Activated CD8-positive, alpha-beta memory T cell treated with anti-CD3 and anti-CD28 coated beads, Interleukin-2, amount 50 U/mL, for 48 hours (primary cell): ENCODE results near the gene ADCY4.
A peak's percentile ranks its signal among the peaks of the same experiment; 100 is the strongest.

Source experiments
- DNase-seq: peaks from one replicate; pipeline ENCODE4 v3.0.0-alpha.2; 2020

Gene ADCY4

DNA sequence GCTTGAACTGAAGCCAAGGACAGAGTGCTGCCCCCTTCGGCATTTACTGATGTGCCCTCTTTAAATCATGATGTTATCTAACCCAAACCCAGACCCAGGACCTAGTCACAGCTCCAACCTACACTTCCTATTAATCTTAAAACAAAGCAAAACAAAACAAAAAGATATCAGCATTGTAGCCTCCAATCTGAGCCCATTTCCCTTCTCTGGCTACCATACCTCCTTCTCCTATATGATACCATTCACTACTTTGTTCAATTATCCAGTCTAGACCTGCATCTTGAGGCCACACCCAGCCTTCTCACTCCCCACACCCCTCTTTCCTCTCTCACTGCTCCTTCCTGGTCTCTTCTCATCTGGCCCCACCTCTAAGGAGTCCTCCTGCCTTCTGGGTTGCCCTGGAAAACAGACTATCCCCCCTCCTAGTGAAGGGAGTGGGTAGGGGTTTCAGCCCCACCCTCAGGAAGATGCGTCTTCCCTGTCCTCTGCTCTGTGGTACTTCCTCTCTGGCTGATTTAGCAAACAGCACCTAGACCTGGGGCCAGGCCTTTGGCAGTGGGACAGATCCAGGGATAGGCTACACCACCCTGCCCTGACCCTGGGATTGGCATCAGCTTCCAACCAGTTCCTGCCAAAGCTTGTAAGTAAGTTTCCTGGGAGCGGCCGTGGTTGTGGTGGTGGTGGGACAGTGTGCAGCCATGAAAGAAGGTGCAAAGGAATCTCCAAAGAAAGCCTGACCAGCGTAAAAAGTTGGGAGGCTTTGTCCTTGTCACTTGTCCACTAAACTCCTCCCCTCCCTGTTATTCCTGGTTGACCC, 20.3 kb downstream of the ADCY4 start:
- no peak for DNase-seq

DNA sequence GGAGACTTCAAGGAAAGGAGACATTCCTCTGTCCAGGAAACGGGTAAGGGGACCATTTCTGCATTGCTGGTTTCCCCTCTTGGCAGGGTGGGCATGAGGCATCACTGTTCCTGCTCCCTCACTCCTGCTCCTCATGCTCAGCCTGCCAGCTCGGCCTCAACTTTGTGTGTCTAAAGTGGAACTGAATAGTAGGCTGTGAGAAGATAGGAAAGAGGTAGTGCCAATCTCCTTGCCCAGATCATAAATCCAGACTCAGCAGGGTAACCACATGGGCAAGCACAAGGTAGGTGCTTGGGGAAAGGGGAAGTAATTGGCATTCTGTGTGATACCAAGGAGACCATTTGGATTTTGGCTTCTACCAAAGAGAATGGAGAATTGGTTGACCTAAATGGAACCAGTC, 21.0 kb downstream of the ADCY4 start:
- DNase-seq, result no peak

DNA sequence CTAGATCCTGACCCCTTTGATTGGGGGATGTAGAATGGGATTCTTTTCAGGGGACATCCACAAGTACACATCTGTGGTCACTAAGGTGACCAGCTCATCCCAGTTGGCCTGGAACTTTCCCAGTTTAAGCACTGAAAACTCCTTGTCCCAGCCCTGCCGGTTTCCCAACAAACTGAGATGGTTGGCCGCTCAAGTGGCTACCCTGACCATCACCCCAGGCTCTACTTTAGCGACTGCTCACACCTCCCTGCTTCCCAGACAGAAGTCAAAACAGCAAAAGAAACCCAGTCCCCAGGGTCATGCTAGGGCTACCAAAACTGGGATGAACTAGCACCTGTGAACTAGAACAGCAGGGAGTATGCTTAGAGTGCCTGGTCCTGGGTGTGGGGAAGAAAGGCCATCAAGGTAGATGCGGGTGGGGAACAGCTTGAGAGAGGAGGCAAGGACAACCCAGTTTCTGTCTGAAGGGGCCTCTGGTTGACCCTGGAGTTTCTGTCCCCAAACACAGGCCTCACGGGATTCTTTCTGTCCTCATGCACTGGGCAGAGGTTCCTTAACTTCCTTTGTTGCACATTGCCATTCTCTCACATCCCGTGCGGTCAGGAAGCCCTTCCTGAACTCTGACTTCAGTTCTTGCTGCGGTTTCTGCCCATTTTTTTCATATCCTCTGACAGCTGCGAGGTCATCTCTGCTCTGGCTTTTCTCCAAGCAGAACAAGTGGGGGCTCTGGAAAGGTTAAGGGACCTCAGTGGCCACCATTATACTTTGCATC, 21.9 kb downstream of the ADCY4 start:
- DNase-seq, result no peak

DNA sequence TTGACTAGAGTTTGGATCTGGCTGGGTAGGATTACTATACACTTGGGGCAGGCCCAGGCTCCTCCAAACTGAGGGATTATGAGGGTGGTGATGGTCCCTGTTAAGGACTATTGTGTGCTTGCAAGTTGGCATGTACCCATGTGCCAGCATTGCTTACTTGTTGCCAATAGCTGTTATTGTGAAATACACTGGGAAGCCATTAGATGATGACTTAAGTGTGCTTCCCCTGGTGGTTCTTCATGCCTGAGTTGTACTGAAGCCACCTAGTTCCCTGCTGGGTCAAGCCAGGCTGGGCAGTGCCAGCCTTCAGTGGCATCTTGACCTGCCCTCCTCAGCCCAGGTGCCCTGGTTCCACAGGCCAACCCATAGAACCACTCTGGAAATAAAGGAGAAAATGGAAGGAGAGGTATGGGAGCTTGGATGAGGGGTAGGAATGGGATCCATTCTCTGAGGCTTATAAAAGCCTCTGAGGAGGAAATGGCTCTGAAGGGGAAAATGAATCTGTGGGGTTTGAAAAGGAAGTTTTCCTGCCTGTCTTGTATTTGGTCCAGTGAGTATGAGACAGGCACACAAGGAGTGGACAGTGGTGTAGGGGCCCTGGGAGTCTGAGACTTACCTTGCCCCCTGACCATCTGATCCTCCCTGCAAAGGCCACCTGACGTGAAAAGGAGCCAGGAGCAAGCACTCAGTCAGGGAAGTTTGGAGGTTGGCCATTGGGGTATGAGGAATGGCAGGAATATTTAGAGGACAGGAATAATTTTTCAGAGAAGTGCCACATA, 22.8 kb downstream of the ADCY4 start:
- DNase-seq, result no peak

DNA sequence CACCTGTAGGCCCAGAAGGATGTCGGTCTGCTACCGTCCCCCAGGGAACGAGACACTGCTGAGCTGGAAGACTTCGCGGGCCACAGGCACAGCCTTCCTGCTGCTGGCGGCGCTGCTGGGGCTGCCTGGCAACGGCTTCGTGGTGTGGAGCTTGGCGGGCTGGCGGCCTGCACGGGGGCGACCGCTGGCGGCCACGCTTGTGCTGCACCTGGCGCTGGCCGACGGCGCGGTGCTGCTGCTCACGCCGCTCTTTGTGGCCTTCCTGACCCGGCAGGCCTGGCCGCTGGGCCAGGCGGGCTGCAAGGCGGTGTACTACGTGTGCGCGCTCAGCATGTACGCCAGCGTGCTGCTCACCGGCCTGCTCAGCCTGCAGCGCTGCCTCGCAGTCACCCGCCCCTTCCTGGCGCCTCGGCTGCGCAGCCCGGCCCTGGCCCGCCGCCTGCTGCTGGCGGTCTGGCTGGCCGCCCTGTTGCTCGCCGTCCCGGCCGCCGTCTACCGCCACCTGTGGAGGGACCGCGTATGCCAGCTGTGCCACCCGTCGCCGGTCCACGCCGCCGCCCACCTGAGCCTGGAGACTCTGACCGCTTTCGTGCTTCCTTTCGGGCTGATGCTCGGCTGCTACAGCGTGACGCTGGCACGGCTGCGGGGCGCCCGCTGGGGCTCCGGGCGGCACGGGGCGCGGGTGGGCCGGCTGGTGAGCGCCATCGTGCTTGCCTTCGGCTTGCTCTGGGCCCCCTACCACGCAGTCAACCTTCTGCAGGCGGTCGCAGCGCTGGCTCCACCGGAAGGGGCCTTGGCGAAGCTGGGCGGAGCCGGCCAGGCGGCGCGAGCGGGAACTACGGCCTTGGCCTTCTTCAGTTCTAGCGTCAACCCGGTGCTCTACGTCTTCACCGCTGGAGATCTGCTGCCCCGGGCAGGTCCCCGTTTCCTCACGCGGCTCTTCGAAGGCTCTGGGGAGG, 23.9 kb downstream of the ADCY4 start, which contains the start of gene LTB4R:
TSS of gene LTB4R (plus strand) at position 857 of the 959 bp plus-strand sequence. CDS start 4,150 bp downstream, outside the sequence.
- peak; percentile 81 for DNase-seq

DNA sequence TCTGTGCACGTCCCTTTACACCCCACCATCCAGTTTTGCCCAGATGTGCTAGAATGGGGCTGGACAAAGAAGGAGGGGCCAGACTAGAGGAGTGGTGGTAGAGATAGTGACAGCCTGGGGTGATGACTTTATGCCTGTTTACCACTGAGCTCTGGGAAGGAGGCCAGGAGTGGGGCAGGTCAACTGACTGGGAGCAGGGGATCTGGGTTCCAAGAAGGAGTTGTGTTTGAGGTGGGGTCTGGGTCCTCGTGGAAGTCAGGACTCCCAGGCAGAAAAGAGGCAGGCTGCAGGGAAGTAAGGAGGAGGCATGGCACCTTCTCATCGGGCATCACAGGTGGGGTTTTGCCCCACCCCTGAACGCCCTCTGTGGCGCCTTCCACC, 24.6 kb downstream of the ADCY4 start:
- no peak for DNase-seq

DNA sequence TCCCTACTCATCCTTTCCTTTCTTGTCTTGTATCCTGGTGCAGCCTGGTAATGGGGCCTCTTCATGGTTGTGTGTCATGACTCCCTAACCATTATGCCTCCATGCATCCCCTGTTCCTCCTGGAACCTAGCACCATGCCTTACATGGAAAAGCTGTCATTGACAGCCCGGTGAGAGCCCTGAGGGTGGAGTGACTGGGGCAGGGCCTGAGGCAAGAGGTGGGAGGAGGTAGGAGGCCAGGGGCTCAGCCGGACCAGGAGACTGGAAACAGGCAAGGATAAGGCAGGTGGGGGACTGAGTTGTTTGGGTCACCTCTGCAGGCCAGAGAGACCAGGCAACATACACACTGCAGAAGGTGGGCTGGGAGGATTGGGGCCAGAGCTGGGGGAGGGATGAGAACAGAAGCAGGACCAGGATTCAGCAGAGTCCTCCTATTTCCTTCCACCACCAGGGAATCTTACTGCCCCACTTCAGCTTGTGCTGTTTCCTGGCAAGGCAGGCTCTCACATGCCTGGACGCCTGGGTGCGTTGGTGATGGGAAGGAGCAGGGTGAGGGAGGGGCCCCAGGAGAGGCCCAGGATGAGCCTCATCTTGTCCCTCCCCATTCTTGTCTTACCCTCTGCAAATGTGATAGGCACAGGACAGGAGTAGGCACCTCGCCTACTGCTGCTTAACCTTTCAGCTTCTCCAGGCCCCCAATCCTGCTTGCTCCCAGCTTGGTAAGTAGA, 25.2 kb downstream of the ADCY4 start, which contains the start of gene LTB4R2:
TSS of gene LTB4R2 (plus strand) at position 603 of the 727 bp plus-strand sequence. CDS start 525 bp downstream, outside the sequence.
- no peak for DNase-seq

DNA sequence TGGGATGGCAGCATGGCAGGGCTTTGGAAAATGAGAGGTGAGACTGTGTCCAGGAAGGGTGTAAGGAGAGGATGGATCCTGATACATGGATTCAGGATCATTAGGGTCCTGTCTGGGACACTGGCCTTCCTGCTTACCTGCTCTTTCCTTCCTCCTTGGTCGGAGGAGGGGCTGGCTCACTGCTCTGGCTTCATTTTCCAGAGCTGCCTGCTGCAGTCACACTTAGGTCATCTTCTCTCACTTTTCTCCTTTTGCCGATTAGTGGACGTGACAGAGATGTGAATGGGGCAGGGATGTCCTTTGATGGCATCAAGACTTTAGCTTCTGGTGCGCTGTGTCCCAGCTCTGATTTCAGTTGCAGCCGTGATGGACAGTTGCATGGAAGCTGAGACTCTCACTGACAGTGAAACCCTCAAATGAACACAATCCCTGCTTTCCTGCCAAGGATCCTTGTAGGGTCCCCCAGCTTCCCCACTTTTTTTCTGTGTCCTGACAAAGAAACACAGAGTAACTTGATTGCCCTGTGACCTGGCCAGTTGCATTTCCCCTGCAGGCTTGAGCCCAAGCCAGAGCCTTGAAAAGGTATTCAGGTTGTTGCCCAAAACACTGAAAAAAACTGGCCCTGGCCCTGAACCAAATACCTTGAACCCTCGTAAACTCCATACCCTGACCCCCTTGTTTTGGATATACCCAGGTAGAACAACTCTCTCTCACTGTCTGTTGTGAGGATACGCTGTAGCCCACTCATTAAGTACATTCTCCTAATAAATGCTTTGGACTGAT, 26.3 kb downstream of the ADCY4 start:
- no peak for DNase-seq

DNA sequence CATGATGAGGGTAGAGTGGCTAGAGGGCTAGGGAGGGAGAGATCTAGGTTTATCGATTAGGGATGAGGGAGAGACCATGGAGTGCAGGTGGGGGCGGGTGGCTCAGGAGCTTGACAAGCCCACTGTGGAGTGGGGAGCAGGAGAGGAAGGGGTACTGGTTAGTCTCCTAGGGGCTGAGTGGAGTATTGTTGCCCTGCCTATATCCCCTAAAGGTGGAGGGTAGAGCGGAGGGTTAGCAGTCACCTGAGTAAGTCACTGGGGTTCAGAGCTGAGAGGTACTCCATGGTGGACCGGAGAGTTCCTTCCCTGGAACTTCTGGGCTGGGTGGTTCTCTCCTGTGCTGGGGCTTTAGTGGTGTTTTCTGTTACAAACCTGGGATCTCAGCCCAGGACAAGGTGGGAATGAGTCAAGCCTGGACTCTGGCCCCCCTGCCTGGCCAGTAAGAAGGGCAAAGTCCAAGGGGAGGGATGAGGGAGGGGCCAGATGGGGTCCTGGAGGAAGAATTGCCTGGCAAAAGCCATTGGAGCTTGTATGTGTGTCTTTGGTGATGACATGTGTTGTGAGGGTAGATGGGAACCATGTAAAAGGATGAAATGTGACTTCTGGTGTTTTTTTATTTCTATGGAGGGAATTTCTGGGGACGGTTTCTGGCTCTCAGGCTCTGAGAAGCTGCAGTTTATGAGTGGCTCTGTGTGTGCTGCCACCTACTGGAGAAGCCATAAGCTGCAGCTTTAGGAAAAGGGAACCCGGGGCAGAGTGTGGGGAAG, 27.1 kb downstream of the ADCY4 start, which contains the start of gene CIDEB:
TSS of gene CIDEB (minus strand) at position 403 of the 767 bp plus-strand sequence. CDS start at position 284, 119 bp downstream.
- peak; percentile 78 for DNase-seq

DNA sequence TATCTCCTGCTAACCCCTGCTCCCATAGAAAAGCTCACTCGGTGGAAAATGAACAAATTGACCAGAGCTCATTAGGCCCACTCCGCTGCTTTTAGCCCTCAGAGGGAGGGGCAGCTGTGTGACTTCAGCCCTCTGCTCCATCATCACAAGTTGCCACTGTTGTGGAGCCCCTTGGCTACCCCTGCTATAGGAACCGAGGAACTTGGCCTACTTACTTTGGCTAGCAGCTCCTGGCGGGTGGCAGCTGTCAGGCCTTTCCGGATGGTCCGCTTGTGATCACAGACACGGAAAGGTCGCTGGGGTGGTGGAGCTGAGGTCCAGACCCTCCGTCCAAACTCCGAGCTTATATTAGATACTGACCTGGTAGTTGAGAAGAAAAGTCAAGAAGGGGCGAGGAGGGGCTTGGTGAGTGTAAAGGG, 27.7 kb downstream of the ADCY4 start:
- DNase-seq, result no peak

DNA sequence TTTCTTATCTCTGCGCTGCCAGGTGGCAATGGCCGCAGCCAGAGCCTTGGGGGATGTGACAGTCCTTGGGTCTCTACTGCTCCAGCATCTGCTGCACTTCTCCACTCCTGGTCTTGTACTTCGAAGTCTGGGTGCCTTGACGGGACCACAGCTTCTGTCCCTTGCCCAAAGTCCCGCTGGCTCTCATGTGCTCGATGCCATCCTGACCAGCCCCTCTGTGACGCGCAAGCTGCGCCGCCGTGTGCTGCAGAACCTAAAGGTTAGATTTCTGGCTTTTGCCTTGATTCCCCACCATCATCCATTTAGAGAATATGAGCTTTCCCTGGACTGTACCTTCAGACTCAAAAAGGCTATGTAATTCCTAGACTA, 30.9 kb downstream of the ADCY4 start:
- DNase-seq, result no peak

DNA sequence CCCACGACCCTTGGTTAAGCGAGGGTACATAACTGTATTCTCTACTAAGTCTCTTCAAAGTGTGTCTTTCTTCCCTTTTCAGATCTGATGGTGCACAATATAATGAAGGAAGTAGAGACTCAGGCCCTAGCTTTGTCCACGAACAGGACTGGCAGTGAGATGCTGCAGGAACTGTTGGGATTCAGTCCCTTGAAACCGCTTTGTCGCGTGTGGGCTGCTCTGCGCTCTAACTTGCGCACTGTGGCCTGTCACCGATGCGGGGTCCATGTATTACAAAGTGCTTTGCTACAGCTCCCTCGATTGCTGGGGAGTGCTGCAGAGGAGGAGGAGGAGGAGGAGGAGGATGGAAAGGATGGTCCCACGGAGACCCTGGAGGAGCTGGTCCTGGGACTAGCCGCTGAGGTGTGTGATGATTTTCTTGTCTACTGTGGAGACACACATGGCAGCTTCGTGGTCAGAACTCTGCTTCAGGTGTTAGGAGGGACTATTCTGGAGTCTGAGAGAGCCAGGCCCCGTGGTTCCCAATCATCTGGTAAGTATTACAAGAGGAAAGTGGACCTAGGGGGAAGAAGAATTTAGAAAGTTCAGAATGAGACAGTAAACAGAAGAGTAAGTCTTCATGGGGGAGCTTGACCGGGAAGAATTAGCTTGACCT, 34.4 kb downstream of the ADCY4 start:
- DNase-seq, result no peak

DNA sequence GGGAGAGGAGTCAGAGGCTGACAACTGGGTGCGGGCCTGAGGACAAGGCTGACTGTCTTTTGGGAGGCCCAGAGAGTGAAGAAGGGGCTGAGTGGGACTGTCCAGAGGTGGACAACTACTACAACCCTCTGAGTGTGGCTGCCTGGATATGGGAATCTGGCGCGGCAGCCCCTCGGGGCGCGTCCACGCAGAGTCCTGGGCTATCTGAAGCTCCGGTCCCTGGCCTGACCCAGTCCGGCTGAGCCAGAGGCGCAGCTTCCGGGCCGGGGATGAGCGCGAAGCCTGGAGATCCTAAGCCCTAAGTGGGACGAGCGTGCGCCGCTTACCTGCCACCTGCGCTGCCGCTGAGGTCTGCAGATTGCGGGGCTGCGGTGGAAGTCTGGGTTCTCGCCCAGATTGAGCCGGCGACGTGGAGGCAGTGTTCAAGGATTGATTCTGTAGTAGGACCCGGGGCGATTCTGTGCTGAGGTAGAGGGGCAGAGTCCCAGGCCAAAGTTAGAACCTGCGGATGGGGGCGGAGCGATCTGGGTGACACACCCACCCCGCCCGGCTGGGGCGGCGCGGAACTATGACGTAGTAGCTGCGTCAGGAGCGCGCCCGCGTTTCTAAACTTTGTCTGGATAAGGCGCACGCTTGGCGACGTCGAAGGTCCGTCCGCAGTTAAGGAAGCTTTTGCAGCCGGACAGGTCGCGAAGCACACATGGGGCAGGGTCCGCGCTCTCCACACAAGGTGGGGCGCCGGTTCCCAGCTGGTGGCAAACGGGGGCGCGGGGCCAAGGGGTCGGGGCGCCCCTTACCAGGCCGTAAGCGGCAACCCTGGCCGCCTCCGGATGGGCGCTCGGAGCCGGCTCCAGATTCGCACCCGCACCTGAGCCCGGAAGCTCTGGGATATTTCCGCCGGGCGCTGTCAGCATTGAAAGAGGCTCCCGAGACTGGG, 35.3 kb downstream of the ADCY4 start, which contains the start of the genes DHRS1 and NOP9:
TSS of gene DHRS1 (minus strand) at position 526 of the 937 bp plus-strand sequence. CDS start 674 bp downstream, outside the sequence.
TSS of gene NOP9 (plus strand) at position 596 of the 937 bp plus-strand sequence. CDS start at position 701, 105 bp downstream.
- DNase-seq, result peak; percentile 99

DNA sequence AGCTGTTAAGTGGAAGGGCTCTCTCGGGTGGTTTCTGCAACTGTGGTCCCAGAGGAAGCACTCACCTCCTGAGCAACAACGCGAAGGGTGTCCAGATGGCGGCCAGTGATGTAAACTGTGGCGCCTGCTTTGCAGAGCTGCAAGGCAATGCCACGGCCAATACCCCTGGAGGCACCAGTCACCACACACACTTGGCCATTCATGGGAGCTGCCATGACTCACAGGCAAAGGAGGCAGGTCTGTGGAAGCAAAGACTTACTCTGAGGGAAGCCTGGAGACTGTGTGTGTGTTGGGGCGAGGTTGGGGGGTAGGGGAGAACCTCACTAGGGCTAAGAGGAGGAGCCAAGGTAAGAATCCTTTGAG, 36.0 kb downstream of the ADCY4 start:
- DNase-seq, result no peak

DNA sequence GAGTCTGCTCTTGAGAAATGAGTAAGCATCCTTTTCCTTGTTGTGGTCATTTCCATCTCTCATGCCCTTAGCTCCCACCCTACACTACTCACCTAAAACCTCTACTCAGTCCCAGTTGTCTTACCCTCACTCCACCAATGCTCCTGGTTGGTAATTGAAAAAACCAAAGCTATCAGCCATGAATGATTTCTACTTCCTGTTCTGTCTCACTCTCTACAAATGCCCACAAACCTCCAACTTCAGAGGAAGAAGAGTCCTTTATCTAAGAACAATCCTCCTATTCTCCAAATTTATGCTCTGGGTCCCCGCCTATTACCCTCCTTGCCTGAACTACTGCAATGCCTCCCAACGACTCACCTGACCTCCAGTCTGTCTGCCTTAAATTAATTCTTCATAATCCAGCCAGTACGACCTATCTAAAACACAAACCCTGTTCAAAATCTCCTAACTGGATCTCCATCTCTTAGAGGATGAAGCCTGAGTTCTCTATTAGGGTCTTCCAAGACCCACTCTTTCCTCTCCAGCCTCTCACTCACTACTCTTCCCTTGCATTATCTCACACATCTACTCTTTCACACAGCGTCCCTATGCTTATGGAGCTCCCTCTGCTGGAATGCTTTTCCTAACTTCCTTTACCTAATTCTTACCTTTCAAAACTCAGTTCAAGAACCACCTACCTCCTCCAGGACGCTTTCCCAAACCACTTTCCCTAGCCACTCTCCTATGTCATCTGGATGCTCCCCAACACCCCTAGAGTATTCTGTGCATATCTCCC, 37.5 kb downstream of the ADCY4 start:
- no peak for DNase-seq

DNA sequence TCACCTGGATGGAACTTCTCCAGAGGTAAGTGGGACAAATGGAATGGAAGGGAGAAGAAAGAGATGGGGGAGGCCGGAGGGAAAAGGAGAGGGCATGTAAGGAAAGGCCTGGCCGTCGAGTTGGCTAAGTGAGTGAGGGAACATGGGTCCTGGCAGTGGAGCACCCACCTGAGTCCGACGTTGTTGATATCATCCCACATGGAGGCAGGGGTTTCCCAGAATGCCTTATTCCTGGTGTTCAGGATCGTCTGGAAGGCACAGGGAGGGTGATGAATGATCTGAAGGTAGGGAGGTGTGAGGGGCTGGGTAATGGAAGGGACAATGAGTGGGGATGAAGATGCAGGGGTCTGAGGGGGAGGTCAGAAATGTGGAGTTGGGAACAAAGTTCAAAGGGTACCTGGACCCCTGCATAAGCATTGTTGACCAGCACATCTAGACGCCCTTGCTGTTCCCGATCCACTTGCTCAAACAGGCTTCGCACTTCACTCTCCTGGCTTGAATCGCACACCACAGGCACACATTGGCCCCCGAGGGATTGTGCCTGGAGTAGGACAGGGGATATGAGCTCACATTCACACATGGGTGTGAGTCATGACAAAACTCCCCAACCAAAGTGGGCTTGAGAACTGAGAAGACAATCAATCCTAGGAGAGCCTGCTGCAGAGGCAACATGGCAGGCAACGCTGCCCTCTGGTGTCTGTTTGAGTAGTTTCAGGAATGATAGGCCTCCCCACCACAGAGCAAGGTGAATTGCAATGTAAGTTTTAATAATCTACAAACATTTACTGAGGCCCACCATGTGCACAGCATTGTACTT, 38.3 kb downstream of the ADCY4 start:
- peak; percentile 77 for DNase-seq
